ENCODE results near the gene COX4I1. TPM values are rescaled to one million over a fixed set of nuclear protein-coding genes. Genes with fewer than 3 reads are reported as not detected.

Gene COX4I1
- total RNA-seq, 1 experiment from 2014 or later: 839 TPM

- ChIA-PET POLR2A (no interaction called here), CTCF (interaction anchor here (0.6 kb wide), 1 partner anchor 478 kb away, joined by 3 read pairs; no protein-coding TSS in a partner anchor), RAD21 (ENCODE audit: low non-redundant PET in 1 of 2, low total read pairs in 2 of 2, uncharacterized antibody in 2 of 2, unreplicated experiment in 2 of 2) (no interaction called here)
- Histone ChIP-seq H3K9me2 (ENCODE audit: insufficient read depth) (no peaks in the 10 kb centered on the region), H3K79me2 (ENCODE audit: insufficient read depth, low read length) (peaks cover 11% of the 10 kb centered on the region; the same call in 1 of the 2 replicates), H3K36me3 (ENCODE audit: control insufficient read depth in 1 of 2, insufficient read depth in 2 of 2, low read length in 2 of 2) (no peaks in the 10 kb centered on the region), H3K27me3 (ENCODE audit: insufficient read depth, low read length) (no peaks in the 10 kb centered on the region; the same call in 1 of the 2 replicates), H4K20me1 (ENCODE audit: insufficient read depth) (no peaks in the 10 kb centered on the region), H2AFZ (ENCODE audit: low read depth, low read length, poor library complexity, severe bottlenecking) (no peak overlapping the region), H3K9ac (ENCODE audit: low read length) (no peak overlapping the region), H3K9me3 (ENCODE audit: control insufficient read depth in 1 of 2, insufficient read depth in 1 of 2, low read depth in 1 of 2, low read length in 2 of 2) (no peaks in the 10 kb centered on the region), H3K4me2 (ENCODE audit: low read length) (no peak overlapping the region), H3K27ac (ENCODE audit: low read depth, low read length) (no peak overlapping the region), H3K4me3 (replicated peaks in 1 of 2; ENCODE audit: low read depth in 1 of 2, low read length in 2 of 2) (no peak overlapping the region), H3K4me1 (ENCODE audit: control insufficient read depth in 1 of 2, insufficient read depth in 2 of 2, low read length in 2 of 2) (peaks cover 15 to 31% of the 10 kb centered on the region in 2 experiments)
- DNase-seq (ENCODE audit: low read depth, low spot score) (no peak), ATAC-seq (no peak)
- TF ChIP-seq EZH2phosphoT487 (IDR thresholded peaks at IDR 0.05; ENCODE audit: borderline replicate concordance) (no peak), YY1 (IDR thresholded peaks at IDR 0.05; ENCODE audit: extremely low read depth, insufficient replicate concordance, low read depth, low read length) (no peak), SIN3A (IDR thresholded peaks at IDR 0.05; ENCODE audit: low read depth) (no peak), SP1 (IDR thresholded peaks at IDR 0.05; ENCODE audit: low read depth) (no peak), ATF3 (IDR thresholded peaks at IDR 0.05) (no peak)
- no TSS peak for BruUV-seq (replicated peaks)
- intact Hi-C loops (cut with micrococcal nuclease): no loop called here
Observed at GRCh38 chr16:85754413-85754812, 45.1 kb upstream of the COX4I1 start.

DNA sequence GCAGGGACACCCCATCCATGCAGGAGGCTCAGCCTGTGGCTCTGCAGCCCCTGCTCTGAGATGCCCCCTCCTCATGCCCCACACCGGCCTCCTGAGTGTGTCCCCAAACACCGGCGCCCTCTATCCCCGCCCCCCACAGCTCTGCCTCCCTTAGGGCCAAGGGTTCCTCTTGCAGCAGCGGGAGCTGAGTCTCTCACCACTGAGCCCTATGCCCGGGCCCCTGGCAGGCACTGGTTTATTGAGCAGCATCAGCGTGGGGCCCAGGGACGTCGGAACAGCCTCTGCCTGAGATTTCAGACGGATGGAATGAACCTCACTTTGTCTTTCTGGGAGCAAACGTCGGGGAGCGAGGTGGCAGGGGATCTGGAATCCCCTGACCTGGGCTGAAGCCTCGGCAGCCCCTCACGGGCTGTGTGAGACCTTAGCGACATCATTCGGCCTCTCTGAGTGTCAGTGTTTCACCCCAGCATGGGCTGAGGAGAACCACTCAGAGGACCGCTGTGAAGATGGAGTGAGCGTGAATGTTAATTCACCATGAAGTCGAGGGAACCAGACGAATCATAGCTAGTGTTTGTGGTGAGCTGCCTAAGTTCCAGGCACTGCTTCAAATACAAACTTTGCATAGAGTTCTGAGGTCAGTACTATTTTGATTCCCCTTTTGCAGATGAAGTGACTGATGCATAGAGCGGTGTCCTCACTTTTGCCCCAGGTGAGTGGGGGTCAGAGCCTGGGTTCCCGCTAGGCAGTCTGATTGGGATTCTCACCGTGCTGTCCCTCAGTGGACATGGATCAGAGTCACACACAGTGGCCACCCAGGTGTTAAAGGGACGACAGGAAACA, 43.3 kb upstream of the COX4I1 start:
- Histone ChIP-seq H3K36me3 (ENCODE audit: control insufficient read depth in 1 of 2, insufficient read depth in 2 of 2, low read length in 2 of 2) (no peaks in the 10 kb centered on the region), H3K27me3 (ENCODE audit: insufficient read depth, low read length) (peaks cover 3% of the 10 kb centered on the region; the same call in 1 of the 2 replicates), H3K9ac (ENCODE audit: low read length) (no peak overlapping the region), H3K9me2 (ENCODE audit: insufficient read depth) (no peaks in the 10 kb centered on the region), H3K4me3 (replicated peaks in 1 of 2; ENCODE audit: low read depth in 1 of 2, low read length in 2 of 2) (no peak overlapping the region), H3K4me2 (ENCODE audit: low read length) (no peak overlapping the region), H4K20me1 (ENCODE audit: insufficient read depth) (no peaks in the 10 kb centered on the region), H3K27ac (ENCODE audit: low read depth, low read length) (no peak overlapping the region), H3K79me2 (ENCODE audit: insufficient read depth, low read length) (no peaks in the 10 kb centered on the region), H3K9me3 (ENCODE audit: control insufficient read depth in 1 of 2, insufficient read depth in 1 of 2, low read depth in 1 of 2, low read length in 2 of 2) (no peaks in the 10 kb centered on the region), H2AFZ (ENCODE audit: low read depth, low read length, poor library complexity, severe bottlenecking) (no peak overlapping the region), H3K4me1 (ENCODE audit: control insufficient read depth in 1 of 2, insufficient read depth in 2 of 2, low read length in 2 of 2) (peaks cover 11 to 30% of the 10 kb centered on the region in 2 experiments)
- RAD21 ChIA-PET (ENCODE audit: low non-redundant PET in 1 of 2, low total read pairs in 2 of 2, uncharacterized antibody in 2 of 2, unreplicated experiment in 2 of 2): no interaction called here
- BruUV-seq (replicated peaks): no TSS peak
- no peak for DNase-seq (ENCODE audit: low read depth, low spot score)
- no peak for ATAC-seq
- CTCF ChIA-PET: no interaction called here
- intact Hi-C loops (cut with micrococcal nuclease): no loop called here
- POLR2A ChIA-PET: no interaction called here
- TF ChIP-seq SRF (IDR thresholded peaks at IDR 0.05; ENCODE audit: low read depth) (no peak), ZNF274 (IDR thresholded peaks at IDR 0.05; ENCODE audit: low read depth, low read length) (no peak), ELF1 (IDR thresholded peaks at IDR 0.05; ENCODE audit: borderline replicate concordance, low read depth) (no peak), EGR1 (IDR thresholded peaks at IDR 0.05; ENCODE audit: low read depth) (no peak), JUND (IDR thresholded peaks at IDR 0.05) (no peak), ATF3 (IDR thresholded peaks at IDR 0.05) (no peak), CTCF (IDR thresholded peaks at IDR 0.05 in 2 of 3, conservative IDR thresholded peaks at IDR 0.05 in 1 of 3; ENCODE audit: borderline replicate concordance in 1 of 3, insufficient read depth in 1 of 3, low read depth in 2 of 3, low read length in 2 of 3) (no peak), FOSL1 (IDR thresholded peaks at IDR 0.05; ENCODE audit: low read depth) (no peak), CBX3 (IDR thresholded peaks at IDR 0.05; ENCODE audit: low read depth) (no peak), ZFX (IDR thresholded peaks at IDR 0.05) (no peak)
- TF ChIP-seq, protein P1, sequence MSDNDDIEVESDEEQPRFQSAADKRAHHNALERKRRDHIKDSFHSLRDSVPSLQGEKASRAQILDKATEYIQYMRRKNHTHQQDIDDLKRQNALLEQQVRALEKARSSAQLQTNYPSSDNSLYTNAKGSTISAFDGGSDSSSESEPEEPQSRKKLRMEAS (IDR thresholded peaks at IDR 0.05): no peak
- TF ChIP-seq, protein P2, sequence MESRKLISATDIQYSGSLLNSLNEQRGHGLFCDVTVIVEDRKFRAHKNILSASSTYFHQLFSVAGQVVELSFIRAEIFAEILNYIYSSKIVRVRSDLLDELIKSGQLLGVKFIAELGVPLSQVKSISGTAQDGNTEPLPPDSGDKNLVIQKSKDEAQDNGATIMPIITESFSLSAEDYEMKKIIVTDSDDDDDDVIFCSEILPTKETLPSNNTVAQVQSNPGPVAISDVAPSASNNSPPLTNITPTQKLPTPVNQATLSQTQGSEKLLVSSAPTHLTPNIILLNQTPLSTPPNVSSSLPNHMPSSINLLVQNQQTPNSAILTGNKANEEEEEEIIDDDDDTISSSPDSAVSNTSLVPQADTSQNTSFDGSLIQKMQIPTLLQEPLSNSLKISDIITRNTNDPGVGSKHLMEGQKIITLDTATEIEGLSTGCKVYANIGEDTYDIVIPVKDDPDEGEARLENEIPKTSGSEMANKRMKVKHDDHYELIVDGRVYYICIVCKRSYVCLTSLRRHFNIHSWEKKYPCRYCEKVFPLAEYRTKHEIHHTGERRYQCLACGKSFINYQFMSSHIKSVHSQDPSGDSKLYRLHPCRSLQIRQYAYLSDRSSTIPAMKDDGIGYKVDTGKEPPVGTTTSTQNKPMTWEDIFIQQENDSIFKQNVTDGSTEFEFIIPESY (IDR thresholded peaks at IDR 0.05; ENCODE audit: extremely low read depth, insufficient replicate concordance, low read length): no peak

All from HCT116 (cell line).